ENCODE results near the gene LYRM4. TPM values are rescaled to one million over a fixed set of nuclear protein-coding genes. Genes with fewer than 3 reads are reported as not detected.

The LYRM4 gene
- total RNA-seq, 2 donors from 2014 or later = 19.1 to 22.5 TPM

DNA sequence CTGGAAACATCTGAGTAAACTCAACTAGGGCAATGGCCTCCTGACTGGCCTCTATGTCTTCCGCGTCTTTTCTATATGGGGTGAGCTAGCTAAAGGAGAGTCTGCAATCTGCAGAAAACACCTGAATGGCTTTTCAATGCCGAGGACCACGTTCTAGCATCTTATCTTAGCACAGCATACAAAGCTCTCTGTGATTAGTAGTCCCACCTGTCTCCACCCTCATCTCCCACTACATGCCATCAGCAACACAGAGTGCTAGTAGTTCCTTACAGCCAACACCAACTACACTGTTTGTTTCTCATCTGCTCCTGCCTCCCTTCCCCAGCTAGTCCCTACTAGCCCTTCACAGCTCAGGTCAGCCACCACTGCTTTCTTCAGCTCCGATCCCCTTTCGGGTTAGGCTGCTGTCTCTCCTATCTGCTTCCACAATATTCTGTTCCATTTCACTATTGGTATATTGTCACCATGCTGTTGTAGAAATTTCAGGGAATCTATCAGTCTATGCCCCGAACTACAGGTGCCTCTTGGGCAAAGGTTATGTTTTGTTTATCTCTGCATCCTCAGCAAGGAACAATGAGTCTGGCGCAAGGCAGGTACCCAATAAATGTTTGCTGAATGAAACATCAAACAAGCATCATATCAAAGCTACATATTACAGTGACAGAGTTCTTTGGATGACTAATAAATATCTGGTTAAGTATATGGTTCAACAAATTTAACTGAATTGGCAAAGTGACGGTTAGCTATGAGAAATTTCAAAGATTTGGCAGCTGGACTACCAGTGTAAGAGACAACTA lies 12.2 kb downstream of the LYRM4 start:
- no peak overlapping the region for H3K4me3 ChIP-seq
- no peaks in the 10 kb centered on the region for H3K4me1 ChIP-seq
- no peak for DNase-seq (ENCODE audit: low spot score)
- no peaks in the 10 kb centered on the region for H3K36me3 ChIP-seq
- TF ChIP-seq, protein P1, sequence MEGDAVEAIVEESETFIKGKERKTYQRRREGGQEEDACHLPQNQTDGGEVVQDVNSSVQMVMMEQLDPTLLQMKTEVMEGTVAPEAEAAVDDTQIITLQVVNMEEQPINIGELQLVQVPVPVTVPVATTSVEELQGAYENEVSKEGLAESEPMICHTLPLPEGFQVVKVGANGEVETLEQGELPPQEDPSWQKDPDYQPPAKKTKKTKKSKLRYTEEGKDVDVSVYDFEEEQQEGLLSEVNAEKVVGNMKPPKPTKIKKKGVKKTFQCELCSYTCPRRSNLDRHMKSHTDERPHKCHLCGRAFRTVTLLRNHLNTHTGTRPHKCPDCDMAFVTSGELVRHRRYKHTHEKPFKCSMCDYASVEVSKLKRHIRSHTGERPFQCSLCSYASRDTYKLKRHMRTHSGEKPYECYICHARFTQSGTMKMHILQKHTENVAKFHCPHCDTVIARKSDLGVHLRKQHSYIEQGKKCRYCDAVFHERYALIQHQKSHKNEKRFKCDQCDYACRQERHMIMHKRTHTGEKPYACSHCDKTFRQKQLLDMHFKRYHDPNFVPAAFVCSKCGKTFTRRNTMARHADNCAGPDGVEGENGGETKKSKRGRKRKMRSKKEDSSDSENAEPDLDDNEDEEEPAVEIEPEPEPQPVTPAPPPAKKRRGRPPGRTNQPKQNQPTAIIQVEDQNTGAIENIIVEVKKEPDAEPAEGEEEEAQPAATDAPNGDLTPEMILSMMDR (IDR thresholded peaks at IDR 0.05) = no peak
- H3K27ac ChIP-seq = no peak overlapping the region
- no peaks in the 10 kb centered on the region for H3K9me3 ChIP-seq
- no peaks in the 10 kb centered on the region for H3K27me3 ChIP-seq

DNA sequence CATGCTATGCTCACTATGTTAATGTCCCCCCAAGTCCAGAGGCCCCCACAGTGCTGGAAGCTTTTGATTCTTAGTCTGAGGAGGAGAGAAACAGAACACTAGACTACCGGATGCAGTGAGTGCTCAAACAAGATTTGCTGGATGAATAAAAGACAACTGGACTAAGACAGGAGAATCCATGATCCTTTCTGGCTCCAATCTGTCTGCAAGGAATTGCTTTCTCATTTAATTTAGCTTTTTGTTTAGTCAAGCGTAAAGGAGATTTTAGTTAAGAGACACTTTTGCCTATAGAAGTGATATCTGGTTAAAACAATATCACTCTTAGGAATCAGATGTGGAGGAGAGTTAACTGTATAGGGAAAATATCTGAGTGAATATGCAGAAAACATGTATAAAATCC lies 13.5 kb downstream of the LYRM4 start:
- no peaks in the 10 kb centered on the region for H3K36me3 ChIP-seq
- DNase-seq (ENCODE audit: low spot score) = no peak
- H3K27ac ChIP-seq = no peak overlapping the region
- H3K4me3 ChIP-seq = no peak overlapping the region
- H3K27me3 ChIP-seq = no peaks in the 10 kb centered on the region
- TF ChIP-seq, protein P1 (IDR thresholded peaks at IDR 0.05) = no peak
- no peaks in the 10 kb centered on the region for H3K4me1 ChIP-seq
- H3K9me3 ChIP-seq = no peaks in the 10 kb centered on the region

DNA sequence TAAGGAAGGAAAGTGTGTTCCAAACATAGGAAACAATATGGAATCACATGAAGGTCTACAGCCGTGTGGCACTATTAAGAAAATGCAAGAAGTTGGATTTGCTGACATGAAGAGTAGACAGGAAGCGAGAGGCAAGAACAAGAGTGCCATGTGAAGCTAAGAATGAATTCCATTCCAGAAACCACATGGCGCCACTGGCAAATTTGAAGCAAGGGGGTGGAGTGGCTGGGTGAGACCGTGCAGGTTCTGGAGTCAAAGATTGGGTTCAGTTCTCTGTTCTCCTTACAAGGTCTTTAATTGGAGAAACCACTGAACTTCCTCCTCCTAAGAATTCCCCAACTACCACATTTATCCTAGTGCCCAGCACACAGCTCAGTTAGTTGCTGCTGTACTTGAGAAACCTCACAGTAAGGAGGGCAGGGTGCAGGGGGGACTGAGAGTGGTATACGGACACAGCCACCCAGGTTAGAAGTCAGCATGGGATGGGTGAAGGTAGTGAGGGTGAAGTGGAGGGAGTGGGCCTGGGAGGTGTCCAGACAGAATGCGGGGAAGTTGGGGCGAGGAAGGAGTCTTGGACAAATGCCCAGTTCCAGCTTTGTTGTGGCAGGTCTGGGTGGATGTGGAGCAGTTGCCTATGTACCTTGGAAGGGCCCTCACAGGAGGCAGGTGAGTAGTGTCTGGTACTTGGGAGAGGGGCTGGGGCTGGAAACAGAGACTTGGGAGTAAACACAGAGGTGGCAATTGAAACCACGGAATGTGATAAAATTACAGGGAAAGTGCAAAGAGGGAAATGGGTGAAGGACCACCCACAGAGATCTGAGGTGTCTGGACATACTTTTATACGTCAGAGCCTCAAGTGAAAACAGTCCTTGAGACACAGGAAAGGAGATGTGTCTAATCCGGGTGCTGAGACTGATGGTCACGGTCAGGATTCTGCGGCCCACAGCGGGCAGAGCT lies 14.3 kb downstream of the LYRM4 start:
- Histone ChIP-seq H3K9me3 (no peaks in the 10 kb centered on the region), H3K27me3 (no peaks in the 10 kb centered on the region), H3K27ac (no peak overlapping the region), H3K4me3 (no peak overlapping the region), H3K36me3 (no peaks in the 10 kb centered on the region), H3K4me1 (no peaks in the 10 kb centered on the region)
- DNase-seq (ENCODE audit: low spot score) = no peak
- TF ChIP-seq, protein P1 (IDR thresholded peaks at IDR 0.05) = no peak

DNA sequence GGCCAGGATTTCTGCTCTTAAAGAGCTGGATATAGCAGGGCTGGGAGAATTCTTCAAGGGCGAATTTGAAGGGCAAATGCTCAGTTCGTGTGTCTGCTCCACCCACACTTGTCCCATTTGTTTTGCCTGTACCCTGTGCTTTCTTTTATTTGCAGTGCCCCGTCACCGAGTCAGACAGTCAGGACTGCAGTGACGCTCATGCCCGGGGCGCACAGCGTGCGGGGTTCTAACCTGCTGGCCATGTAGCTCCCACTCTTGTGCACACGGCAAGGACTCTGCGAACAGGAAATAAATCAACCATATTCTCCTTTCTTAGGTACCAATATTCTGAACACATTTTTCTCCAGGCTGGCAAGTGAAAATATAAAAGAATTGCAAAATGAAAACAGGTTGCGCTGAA lies 17.7 kb downstream of the LYRM4 start:
- DNase-seq (ENCODE audit: low spot score) = no peak
- H3K4me1 ChIP-seq = no peaks in the 10 kb centered on the region
- no peaks in the 10 kb centered on the region for H3K27me3 ChIP-seq
- no peak overlapping the region for H3K4me3 ChIP-seq
- no peaks in the 10 kb centered on the region for H3K36me3 ChIP-seq
- TF ChIP-seq, protein P1 (IDR thresholded peaks at IDR 0.05) = no peak
- no peak overlapping the region for H3K27ac ChIP-seq
- H3K9me3 ChIP-seq = no peaks in the 10 kb centered on the region

DNA sequence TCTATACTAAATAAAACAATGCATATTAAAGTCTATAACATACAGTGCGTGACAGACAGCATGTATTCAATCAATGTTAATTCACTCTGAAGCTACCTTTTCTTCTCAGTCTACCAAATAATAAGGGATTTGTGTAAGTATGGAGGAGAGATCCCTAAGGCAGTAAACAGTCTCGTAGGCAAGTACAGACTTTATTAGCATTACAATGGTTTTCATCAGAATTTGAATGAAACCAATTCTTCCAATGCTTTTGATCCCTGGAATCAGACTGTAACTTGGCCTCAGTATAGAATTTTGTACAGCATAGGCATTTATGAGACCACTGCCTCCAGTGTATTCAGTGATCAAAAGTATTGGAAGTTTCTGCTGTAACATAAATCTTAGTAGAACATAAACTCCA lies 19.5 kb downstream of the LYRM4 start:
- H3K4me3 ChIP-seq = no peak overlapping the region
- DNase-seq (ENCODE audit: low spot score) = no peak
- TF ChIP-seq, protein P1 (IDR thresholded peaks at IDR 0.05) = no peak

More for the DNA sequence above, 19.5 kb downstream of the LYRM4 start:
- no peaks in the 10 kb centered on the region for H3K27me3 ChIP-seq
- no peak overlapping the region for H3K27ac ChIP-seq
- H3K9me3 ChIP-seq = no peaks in the 10 kb centered on the region
- H3K36me3 ChIP-seq = no peaks in the 10 kb centered on the region
- no peaks in the 10 kb centered on the region for H3K4me1 ChIP-seq
